Measurements from ENCODE around the gene GRAP2.
A peak's percentile ranks its signal among the peaks of the same experiment; 100 is the strongest.
"Not testable (repeated sequence)": the region's sequence is repeated elsewhere in the genome, so short reads cannot be mapped to it uniquely, and the experiment has no call there.

Gene GRAP2

DNA sequence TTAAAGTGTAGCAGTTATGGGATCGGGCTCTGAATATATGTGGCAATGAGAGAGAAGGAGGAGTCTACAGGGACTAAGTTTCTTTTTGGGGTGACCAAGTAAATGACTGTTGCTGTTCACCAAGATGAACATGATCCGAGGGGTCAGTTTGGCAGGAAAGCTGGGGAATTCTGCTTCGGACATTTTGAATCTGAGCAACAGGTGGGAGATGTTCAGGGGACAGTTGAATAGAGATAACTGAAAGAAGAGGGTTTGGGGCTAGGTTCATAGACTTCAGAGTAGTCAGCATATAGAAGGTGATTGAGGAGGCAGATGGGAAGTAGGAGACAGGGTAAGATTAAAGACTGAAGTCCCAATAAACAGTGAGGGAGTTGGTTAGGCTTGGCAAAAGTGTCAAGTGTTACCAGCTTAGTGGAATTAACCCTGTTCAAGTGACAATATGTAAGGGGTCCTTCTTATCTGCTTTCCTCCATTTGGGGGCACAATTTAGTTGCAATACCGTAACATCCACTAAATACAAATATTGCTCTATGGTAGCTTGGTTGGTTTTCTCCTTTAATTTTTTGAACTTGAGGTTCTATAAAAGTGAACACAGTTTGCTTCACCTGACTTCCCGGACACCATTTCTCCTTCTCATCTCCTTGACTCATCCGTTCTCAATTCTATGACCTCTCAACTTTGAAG lies 4.4 kb upstream of the GRAP2 start:
- DNase-seq (ENCODE audit: low read depth in 2 of 2, low spot score in 1 of 2): no peak

DNA sequence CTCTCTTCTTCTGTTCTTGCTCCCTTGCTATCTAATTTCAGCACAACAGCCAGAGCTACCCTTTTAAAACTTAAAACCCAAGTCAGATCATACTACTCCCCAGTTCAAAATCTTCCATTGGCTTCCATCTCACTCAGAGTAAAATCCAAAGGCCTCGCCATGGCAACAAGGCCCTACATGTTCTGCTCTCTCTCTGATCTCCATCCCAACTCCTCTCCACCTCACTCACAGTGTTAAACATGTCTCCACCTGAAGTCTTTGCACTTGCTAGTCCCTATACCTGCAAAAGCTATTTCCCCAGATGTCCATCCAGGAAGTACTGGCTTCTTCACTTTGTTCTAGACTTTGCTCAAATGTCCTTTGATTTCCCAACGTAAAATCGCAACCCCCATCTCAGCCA lies 3.0 kb upstream of the GRAP2 start:
- DNase-seq (ENCODE audit: low read depth in 2 of 2, low spot score in 1 of 2): no peak

DNA sequence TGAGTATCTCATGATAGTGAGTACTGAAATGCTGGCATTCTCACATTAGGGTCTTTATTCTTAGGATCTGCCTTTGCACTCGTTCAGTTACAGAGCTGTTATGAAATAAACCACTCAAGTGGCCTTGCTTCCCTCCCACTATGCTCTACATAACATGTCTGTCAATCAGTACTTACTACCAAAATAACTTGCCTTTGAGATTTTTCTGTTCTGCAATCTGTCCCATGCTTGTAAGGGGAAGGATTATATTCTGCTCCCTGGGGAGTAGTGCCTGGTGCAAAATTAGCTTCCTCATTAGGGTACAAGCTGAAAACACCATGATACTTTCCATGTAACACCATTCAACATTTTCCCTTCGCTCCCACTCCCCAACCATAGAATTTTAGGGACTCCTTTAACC lies 1.9 kb upstream of the GRAP2 start:
- no peak for DNase-seq (ENCODE audit: low read depth in 2 of 2, low spot score in 1 of 2)

DNA sequence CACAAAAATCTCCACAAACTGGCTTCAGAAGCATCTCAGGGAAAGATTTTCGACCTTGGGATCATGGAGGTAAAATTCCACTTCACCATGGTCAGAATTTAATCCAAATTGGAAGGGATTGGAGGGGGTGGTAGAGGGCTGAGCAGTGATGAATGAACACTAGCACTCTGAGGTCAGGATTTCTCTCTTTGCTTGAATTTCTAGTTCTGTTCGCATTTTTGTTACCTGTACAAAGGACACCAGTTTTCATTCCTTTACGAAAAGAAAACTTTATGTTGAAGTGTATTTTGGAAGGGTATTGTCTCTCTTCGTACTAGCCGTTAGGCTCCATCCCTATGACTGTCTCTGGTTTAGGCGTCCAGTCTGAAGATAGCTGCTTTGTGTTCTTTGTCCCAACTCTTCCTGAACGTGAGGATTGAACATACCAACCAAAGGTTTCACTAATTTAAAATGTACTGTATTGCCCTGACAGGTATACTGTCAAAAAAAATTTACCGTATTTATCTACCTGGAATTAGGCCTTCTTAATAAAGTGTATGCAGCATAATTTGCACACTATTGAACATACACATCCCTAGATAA lies 772 bp downstream of the GRAP2 start:
- no peak for DNase-seq (ENCODE audit: low read depth in 2 of 2, low spot score in 1 of 2)

DNA sequence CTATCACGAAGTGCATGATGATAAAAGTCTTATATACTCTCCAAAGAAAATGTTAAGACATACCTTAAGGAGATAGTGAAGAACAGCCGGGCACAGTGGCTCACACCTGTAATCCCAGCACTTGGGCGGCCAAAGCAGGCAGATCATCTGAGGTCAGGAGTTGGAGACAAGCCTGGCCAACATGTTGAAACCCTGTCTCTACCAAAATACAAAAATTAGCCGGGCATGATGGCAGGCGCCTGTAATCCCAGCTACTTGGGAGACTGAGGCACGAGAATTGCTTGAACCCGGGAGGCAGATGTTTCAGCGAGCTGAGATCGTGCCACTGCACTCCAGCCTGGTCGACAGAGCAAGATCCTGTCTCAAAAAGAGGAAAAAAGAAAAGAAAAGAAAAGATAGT lies 3.1 kb downstream of the GRAP2 start:
- DNase-seq (ENCODE audit: low read depth in 2 of 2, low spot score in 1 of 2): not testable (repeated sequence)

DNA sequence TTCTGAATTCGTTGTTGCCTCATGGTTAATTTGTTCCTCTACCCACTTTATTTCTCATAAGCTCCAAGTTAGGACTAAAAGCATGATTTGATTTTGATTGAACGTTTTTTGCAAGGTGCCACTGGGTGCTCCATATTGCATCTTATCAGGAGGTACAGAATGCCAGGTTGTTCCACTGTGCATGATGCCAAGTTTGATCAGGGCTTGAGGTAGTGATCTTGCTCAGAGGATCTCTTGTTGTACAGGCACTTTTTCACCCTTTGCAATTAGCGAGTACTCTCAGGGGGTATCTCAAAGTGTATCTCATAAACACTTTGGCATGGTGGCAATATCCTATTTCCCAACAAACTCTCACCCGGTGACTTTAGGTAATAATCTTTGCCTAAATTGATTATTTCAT lies 4.0 kb downstream of the GRAP2 start:
- DNase-seq (ENCODE audit: low read depth in 2 of 2, low spot score in 1 of 2): no peak

DNA sequence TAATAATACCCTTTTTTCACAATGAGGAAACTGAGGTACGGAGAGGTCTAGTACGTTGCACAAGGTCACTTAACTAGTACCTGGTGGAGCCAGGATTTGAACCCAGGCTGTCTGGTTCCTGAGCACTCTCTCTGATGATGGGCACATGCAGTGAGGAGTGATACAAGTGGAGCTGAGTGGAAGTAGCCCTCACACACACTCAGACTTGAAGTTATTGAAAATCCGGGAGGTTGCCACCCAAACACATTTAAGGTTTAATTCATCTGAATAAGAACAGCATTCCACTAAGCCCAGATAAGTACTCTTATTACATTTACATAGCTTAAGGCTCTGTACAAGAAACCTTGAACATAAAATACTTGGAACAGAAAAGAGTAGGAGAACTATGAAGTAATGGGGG lies 4.8 kb downstream of the GRAP2 start:
- DNase-seq (ENCODE audit: low read depth in 2 of 2, low spot score in 1 of 2): no peak

DNA sequence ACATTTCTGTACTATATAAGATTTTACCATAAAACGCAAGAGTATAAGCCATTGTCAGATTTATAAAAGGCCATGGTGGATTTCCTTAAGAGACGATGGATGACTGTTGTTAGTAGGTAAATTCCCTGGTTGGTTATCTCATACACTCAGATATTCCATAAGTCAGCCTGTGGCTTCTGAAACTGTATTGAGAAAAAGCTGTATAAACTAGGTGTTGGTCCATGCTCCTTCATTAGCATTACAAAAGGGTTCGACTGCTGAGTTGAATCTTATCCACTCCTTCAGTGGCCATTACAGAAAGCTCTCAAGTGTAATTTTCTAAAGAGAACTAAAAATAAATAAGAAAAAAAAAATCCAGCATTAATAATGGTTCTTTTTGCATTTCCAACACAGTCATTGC lies 5.3 kb downstream of the GRAP2 start:
- DNase-seq (ENCODE audit: low read depth in 2 of 2, low spot score in 1 of 2): no peak

DNA sequence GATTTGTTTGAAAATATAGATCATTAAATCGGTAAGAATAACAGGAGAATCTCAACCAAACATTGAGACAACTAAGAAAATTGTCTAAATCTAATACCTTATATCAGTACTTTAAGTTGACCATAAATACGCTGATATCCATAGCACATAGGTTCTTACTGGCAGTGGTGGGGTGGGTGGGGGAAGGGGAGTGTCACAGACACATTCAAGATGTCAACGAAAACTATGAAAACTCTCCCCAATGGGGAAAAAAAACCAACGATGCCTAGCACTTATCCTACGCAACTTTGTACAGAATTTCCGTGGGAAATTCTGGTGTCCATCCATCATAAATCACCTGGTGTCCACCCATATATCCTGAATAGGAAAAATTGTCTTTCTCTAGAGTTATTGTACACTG lies 6.2 kb downstream of the GRAP2 start:
- DNase-seq (ENCODE audit: low read depth in 2 of 2, low spot score in 1 of 2): no peak

DNA sequence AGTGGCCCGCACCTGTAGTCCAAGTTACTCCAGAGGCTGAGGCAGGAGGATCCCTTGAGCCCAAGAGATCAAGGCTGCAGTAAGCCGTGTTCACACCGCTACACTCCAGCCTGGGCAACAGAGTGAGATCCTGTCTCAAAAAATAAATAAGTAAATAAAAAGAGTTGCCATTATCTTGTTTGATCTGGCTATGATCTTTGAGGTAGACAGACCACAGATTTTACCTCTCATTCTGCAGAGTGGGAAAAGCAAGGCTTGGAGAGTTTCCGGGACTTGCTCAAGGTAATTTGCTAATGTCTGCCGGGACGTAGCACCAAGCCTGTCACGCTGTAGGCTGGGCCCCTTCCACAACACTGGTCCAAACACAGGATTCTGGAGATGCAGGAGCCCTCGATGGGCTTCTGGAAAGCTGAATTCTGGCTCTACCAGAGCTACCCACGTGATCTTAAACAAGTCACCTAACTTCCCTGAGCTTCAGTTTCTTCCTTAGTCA lies 6.8 kb downstream of the GRAP2 start:
- no peak for DNase-seq (ENCODE audit: low read depth in 2 of 2, low spot score in 1 of 2)

DNA sequence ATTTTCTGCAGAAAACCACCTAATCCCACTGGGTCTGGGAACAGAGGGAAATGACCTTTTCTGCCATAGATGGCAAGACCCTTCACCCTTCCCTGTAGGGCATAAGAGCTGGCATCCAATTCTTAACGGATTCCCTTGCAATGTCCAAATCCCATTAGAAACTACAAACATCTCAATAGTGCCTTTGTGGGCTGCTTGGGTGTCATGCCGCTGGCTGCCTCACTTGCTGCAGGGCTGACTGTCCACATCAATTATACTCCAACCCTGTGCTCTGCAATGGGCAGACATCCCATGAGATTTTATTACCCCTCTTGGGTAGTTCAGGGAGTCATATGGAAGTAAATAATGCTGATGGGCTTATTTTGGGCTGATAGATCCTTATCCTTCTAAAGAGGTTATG lies 7.3 kb downstream of the GRAP2 start:
- no peak for DNase-seq (ENCODE audit: low read depth in 2 of 2, low spot score in 1 of 2)

DNA sequence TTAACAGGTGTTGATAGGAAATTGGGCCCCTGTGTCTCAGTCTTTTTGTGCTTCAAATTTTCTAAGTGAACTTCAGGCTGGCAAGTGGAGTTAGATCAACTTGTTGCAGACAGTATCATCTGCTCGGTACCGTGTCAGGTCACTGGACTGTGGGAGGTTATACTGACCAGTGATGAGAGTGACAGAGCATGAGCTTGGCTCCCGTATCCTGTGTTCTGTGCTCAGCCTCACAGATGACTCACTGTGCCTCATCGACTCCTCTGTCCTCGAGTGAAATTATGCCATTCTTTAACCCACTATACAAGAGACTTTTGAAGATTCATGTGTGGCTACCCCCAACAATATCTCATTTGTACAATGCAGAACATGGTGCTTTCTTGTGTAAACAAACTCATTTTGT lies 7.9 kb downstream of the GRAP2 start:
- no peak for DNase-seq (ENCODE audit: low read depth in 2 of 2, low spot score in 1 of 2)

DNA sequence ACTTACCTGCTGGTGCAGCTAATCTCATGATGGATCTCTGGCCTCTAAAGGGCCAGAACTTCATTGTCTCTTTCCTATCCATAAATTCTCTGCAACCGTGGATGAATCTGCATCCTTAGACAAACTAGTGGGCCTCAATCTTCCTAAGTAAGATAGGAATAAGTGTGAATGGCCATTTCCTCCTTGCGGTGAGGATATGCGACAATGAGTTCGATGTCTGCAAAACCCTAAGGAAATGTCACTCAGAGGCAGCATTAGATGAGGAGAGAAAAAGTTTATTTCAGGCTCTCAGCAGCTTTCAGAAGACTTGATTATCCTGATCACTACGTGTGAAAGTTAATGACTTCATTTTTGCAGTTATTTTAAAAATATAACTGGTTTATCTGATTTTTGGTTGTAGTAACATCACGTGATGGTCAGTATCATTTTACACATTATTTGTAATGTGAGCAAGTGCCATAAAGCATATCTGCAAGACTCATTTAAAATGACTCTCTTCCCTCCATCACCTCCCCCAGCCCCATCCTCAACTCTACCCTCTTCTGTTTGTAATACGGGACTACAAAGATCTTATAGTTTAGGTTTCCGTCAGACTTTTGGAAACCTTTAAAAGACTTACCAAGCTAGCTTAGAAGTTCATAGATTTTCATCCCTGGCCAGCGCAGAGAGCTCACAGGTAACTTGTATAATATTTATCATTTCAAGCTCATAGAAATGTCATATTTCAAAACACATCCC lies 10.2 kb downstream of the GRAP2 start:
- no peak for DNase-seq (ENCODE audit: low read depth in 2 of 2, low spot score in 1 of 2)

DNA sequence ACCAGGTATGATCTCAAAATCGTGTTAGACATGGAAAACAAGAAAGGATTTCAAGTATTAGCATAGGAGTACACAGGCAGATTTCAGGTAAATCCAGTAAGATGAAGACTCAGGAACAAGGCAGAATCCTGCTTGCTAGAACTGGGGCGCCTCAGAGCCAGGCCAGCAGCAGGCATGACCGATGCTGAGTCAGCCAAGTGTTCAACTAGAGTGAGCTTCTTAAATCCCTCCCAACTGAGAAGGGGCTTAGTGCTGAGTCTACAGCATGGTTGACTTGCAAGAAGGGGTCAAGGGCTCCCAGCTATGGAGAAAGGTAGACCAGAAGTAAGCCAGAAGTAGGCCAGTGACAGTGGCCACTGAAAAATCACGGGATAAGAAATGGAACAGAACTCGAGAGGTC lies 12.4 kb downstream of the GRAP2 start:
- DNase-seq (ENCODE audit: low read depth in 2 of 2, low spot score in 1 of 2): no peak

DNA sequence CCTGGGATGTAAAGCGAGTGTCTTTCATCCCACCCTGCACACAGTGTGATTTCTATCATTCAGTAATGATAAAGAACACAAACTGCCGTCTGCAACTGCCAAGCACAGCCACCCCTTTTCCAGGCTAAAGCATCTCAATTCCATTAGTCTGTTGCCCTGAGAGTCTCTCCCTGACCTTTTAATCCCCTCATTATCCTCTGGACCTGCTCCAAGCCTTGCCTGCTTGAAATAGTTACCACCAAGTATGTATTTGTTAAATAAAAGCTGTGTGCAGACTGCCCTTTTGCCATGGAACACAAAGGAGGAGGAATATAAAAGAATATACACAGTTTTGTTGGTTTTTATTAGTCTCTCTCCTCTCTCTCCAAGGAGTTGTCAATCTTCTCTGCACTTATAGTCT lies 13.0 kb downstream of the GRAP2 start:
- no peak for DNase-seq (ENCODE audit: low read depth in 2 of 2, low spot score in 1 of 2)

DNA sequence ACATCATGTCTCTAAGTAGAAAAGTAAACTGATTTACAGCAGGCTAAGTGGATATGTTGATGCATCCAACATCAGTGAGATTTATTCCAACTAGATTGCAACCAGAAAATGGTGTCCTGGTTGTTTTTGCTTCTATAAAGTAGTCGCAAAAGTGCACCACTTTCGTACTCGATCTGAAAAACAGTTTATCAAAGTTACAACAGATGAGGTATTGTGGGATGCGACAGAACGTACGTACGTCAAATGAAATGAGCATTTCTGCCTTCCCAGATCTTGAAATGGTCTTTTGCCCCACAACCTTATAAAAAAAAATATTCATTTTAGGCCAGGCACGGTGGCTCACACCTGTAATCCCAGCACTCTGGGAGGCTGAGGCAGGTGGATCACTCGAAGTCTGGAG lies 13.7 kb downstream of the GRAP2 start:
- DNase-seq (ENCODE audit: low read depth in 2 of 2, low spot score in 1 of 2): no peak

DNA sequence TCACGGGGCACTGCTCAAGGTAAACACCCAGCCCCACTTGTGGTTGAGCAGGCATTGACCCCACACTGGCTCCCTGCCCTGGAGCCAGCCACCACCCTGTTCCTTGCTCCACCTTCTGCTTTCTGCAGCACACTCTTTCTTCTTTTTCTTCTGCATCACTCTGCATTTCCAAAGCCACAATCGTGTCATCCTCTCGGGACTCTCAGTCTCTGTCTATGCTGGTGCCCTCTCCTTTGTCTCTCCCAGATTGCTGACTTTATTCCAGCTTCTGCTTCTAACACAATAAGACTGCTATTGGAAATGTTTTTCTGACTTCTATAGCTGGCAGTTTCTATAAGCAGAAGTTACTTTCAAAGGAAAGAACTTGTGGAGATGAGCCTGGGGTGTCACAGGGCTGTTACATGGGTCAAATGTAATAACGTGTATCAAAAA lies 14.4 kb downstream of the GRAP2 start:
- no peak for DNase-seq (ENCODE audit: low read depth in 2 of 2, low spot score in 1 of 2)

DNA sequence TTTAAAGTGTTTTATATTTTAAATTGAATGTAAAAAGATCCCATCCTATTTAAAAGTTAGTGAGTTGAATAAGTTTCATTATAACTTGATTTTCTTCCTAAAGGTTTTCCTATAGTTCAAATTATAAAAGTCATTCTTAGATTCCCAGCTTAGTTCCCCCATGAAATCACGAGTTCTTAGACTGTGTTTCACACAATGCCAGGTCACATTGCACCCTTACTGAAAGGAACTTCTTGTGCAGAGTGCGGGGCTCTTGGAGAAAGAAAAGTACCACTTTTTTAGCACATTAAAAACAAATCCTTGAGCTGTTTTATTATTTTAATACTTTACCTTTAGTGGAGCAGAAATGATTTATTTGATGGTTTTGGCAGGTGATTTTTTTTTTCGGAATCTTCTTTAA lies 15.6 kb downstream of the GRAP2 start:
- no peak for DNase-seq (ENCODE audit: low read depth in 2 of 2, low spot score in 1 of 2)

DNA sequence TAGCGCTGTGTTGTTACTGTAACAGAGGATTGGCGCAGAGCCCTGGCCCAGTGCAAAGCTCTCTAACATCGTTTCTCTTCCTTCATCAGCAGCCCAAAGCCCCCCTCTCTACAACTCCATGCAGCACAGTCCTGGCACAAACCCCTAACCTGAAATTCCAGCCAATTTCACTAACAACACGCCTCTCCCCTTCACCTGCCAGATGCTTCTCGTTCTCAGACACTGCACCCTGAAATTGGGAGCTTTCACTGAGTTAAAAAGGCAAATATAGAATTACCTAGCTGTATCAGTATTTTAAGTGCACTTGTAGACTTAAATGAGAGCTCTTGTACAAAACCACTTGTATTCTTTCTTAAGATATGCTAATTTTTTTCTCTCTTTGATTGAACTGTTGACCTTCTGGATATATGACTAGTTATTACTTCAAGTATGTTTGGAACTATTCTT lies 16.3 kb downstream of the GRAP2 start:
- no peak for DNase-seq (ENCODE audit: low read depth in 2 of 2, low spot score in 1 of 2)

DNA sequence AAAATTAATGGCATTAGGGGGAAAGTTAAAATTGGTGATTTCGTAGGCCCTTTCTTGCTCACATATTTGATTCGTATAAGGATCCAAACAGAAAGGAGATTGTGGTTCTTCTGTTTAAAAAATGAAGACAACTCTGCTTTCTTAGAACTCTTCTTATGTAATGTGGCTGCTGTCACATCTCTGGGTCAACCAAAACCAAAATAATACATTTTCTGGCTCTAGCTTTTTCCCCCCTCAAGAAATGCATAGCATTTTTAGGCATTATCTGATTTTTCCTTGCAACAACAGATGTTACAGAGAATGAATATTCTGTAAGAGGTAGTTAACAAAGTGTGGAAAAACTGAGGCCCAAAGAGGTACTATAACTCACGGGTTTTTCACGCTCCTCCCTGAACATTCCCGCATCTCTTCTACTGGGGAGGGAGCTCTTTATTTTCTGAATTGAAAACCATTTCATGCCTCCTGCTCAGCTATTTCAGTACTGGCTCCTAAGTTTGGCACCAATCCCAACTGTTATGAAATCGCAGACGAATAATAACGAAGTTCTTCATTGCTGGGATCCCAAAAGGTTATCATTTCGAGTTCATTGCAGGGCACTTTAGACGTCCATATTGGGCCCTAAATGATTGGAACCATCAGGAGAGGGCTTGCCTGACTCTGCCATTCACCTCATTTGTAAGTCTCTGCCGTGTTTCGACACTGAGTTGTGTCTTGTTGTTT lies 17.1 kb downstream of the GRAP2 start:
- no peak for DNase-seq (ENCODE audit: low read depth in 2 of 2, low spot score in 1 of 2)

DNA sequence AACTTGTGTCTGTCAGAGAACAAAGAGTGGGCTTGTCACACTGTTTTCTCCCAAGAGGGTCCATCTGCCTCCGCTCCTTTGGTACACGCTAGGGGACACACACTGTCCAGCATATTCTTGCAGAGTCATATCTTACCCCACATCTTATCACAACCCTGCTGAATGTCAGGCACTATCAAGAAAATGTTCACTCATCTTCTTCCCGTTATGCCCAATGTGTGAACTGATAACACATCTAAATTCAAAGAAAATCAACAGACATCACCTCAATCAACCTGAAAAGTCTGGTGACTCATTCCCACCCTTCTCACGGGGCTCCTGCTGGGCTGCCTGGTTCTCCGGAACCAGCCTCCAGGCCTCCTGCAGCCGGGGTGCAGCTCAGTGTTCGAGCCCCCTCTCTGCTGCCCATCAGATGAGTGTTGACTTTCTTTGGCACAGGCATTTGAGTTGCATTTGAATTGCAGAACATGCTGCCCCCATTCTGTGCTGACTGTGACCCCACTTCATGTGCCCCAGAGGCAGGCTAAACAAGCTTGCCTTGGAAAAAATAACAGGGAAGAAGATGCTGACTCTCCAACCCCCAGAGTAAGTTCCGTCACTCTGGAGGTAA lies 19.4 kb downstream of the GRAP2 start:
- peak in 1 of 2 donors; percentile 36 for DNase-seq (ENCODE audit: low read depth in 2 of 2, low spot score in 1 of 2)

Measured in stimulated activated CD8-positive, alpha-beta memory T cell treated with anti-CD3 and anti-CD28 coated beads, Interleukin-4, amount 100 ng/mL, for 4 hours (primary cell).